DOHH2 (cell line): ENCODE data around the gene KLHDC8A.

Source experiments
- EZH2phosphoT487 ChIP-seq: fragments of 200-600 bp; sonication (generic); IDR thresholded peaks from 2 replicates; pipeline ENCODE4 v1.6.1; 2017; ENCODE audit warnings: borderline replicate concordance, mild to moderate bottlenecking, antibody characterized with exemption, low read length, moderate library complexity, mixed read lengths
- TF ChIP-seq, protein P1 (sequence below): fragments of 200-600 bp; sonication (generic); IDR thresholded peaks from one replicate; pipeline ENCODE4 v1.5.1; 2014; ENCODE audit warnings: antibody characterized with exemption, mild to moderate bottlenecking, low read depth, low read length; ENCODE audit not compliant: poor library complexity, severe bottlenecking

GRCh38 chr1:205329719-205330118 lies 27.0 kb downstream of the KLHDC8A start:
- TF ChIP-seq, protein P1, sequence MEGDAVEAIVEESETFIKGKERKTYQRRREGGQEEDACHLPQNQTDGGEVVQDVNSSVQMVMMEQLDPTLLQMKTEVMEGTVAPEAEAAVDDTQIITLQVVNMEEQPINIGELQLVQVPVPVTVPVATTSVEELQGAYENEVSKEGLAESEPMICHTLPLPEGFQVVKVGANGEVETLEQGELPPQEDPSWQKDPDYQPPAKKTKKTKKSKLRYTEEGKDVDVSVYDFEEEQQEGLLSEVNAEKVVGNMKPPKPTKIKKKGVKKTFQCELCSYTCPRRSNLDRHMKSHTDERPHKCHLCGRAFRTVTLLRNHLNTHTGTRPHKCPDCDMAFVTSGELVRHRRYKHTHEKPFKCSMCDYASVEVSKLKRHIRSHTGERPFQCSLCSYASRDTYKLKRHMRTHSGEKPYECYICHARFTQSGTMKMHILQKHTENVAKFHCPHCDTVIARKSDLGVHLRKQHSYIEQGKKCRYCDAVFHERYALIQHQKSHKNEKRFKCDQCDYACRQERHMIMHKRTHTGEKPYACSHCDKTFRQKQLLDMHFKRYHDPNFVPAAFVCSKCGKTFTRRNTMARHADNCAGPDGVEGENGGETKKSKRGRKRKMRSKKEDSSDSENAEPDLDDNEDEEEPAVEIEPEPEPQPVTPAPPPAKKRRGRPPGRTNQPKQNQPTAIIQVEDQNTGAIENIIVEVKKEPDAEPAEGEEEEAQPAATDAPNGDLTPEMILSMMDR, result no peak
- TF ChIP-seq EZH2phosphoT487, result no peak
